SIG-M5 treated with dmso at 0.1 percent for 504 hours (cell line): Measurements from ENCODE around the gene CEP85L.

ENCODE experiments used
- DNase-seq: peaks from one replicate; lab custom pipeline; 2025; ENCODE audit not compliant: unreplicated experiment; lab: John Stamatoyannopoulos, UW

The CEP85L gene

GRCh38 chr6:118625833-118626232 is 25.6 kb downstream of the CEP85L start:
- no peak for DNase-seq

- DNase-seq: no peak
Measured at GRCh38 chr6:118621799-118622470, 29.5 kb downstream of the CEP85L start.

GRCh38 chr6:118620202-118620601 is 31.2 kb downstream of the CEP85L start:
- no peak for DNase-seq

- DNase-seq: peak; percentile 10
Measured at GRCh38 chr6:118618676-118619377, 32.6 kb downstream of the CEP85L start.

- no peak for DNase-seq
Measured at GRCh38 chr6:118617417-118617816, 34.0 kb downstream of the CEP85L start.

GRCh38 chr6:118611334-118611733 is 40.1 kb downstream of the CEP85L start:
- DNase-seq: no peak

- DNase-seq: no peak
Measured at GRCh38 chr6:118606858-118607257, 44.5 kb downstream of the CEP85L start.

GRCh38 chr6:118606268-118606667 is 45.1 kb downstream of the CEP85L start:
- DNase-seq: no peak

- no peak for DNase-seq
Measured at GRCh38 chr6:118603372-118603771, 48.0 kb downstream of the CEP85L start.

GRCh38 chr6:118602300-118602699 is 49.1 kb downstream of the CEP85L start:
- no peak for DNase-seq

GRCh38 chr6:118598324-118598723 is 53.1 kb downstream of the CEP85L start:
- DNase-seq: no peak

GRCh38 chr6:118597636-118598035 is 53.8 kb downstream of the CEP85L start:
- DNase-seq: no peak

GRCh38 chr6:118596774-118597320 is 54.5 kb downstream of the CEP85L start:
- no peak for DNase-seq

- no peak for DNase-seq
Measured at GRCh38 chr6:118594877-118595276, 56.5 kb downstream of the CEP85L start.

- no peak for DNase-seq
Measured at GRCh38 chr6:118591897-118592296, 59.5 kb downstream of the CEP85L start.

GRCh38 chr6:118589649-118590365 is 61.6 kb downstream of the CEP85L start:
- DNase-seq: no peak

GRCh38 chr6:118589186-118589585 is 62.2 kb downstream of the CEP85L start:
- DNase-seq: no peak

GRCh38 chr6:118588626-118589025 is 62.8 kb downstream of the CEP85L start:
- DNase-seq: no peak

- no peak for DNase-seq
Measured at GRCh38 chr6:118586746-118587485, 64.5 kb downstream of the CEP85L start.

- DNase-seq: no peak
Measured at GRCh38 chr6:118584911-118585310, 66.5 kb downstream of the CEP85L start.

GRCh38 chr6:118581489-118581959 is 69.9 kb downstream of the CEP85L start:
- peak; percentile 94 for DNase-seq
